K562 (cell line): ENCODE measurements around the gene AP3B1. TPM values are rescaled to one million over a fixed set of nuclear protein-coding genes. Genes with fewer than 3 reads are reported as not detected.
A peak's percentile ranks its signal among the peaks of the same experiment; 100 is the strongest.

Source experiments
- ADNP ChIP-seq: fragments of 200-800 bp; sonication (Bioruptor generic); IDR thresholded peaks from 2 replicates; pipeline ENCODE4 v1.6.1; 2016; ENCODE audit warnings: missing genetic modification characterization, missing compliant biosample characterization
- CAMTA2 ChIP-seq: fragments of 250-450 bp; sonication (Bioruptor Pico); conservative IDR thresholded peaks from 2 replicates; pipeline ENCODE4 v1.5.1; 2022
- CLOCK ChIP-seq: fragments of 250-450 bp; sonication (Bioruptor Pico); IDR thresholded peaks from 2 replicates; pipeline ENCODE4 v1.4.0; 2020; ENCODE audit warnings: mild to moderate bottlenecking, moderate library complexity, borderline replicate concordance
- CSDE1 ChIP-seq, 2 experiments: fragments of 450-650 bp; IDR thresholded peaks; 2 replicates each; pipeline ENCODE4 v1.6.1; 2016; ENCODE audit warnings: mild to moderate bottlenecking in 1 of 2
- CTCFL ChIP-seq: IDR thresholded peaks from 2 replicates; pipeline ENCODE4 v1.6.1; 2011; ENCODE audit warnings: borderline replicate concordance, low read depth, mild to moderate bottlenecking, moderate library complexity, low read length; ENCODE audit not compliant: insufficient read depth, poor library complexity, severe bottlenecking
- DDX20 ChIP-seq: fragments of 450-650 bp; IDR thresholded peaks from 2 replicates; pipeline ENCODE4 v1.6.1; 2016; ENCODE audit warnings: missing genetic modification characterization, low read depth, mild to moderate bottlenecking, missing compliant biosample characterization, moderate library complexity
- MCM2 ChIP-seq: fragments of 450-650 bp; IDR thresholded peaks from 2 replicates; pipeline ENCODE4 v1.6.1; 2017; ENCODE audit warnings: low read depth, mild to moderate bottlenecking
- MED1 ChIP-seq: sonication (generic); formaldehyde crosslinking; IDR thresholded peaks from 2 replicates; pipeline ENCODE4 v1.8.1; 2023; ENCODE audit warnings: missing genetic modification reagents, borderline replicate concordance
- PTBP1 ChIP-seq: fragments of 200-400 bp; formaldehyde crosslinking; IDR thresholded peaks from 2 replicates; pipeline ENCODE4 v1.6.1; 2017; ENCODE audit warnings: low read depth, low read length
- PURB ChIP-seq: sonication (generic); formaldehyde crosslinking; IDR thresholded peaks from 2 replicates; pipeline ENCODE4 v1.9.0; 2021; ENCODE audit warnings: low read depth, mild to moderate bottlenecking, missing genetic modification reagents
- REST ChIP-seq, 2 experiments: fragments of 450-650 bp; formaldehyde crosslinking in 1 of 2; IDR thresholded peaks; 2 replicates each; pipeline versions ENCODE4 v1.4.0 to v1.6.1; 2014 to 2020; ENCODE audit warnings: mild to moderate bottlenecking in 2 of 2, borderline replicate concordance in 1 of 2, low read depth in 1 of 2
- SMARCA4 ChIP-seq: fragments of 450-650 bp; IDR thresholded peaks from 2 replicates; pipeline ENCODE4 v1.6.1; 2016
- TAF7 ChIP-seq: fragments of 450-650 bp; IDR thresholded peaks from 2 replicates; pipeline ENCODE4 v1.6.1; 2016; ENCODE audit warnings: missing genetic modification characterization, missing compliant biosample characterization
- TRIM28 ChIP-seq: fragments of 450-650 bp; IDR thresholded peaks from 2 replicates; pipeline ENCODE4 v1.6.1; 2017
- ZNF253 ChIP-seq: fragments of 250-450 bp; sonication (Bioruptor Pico); conservative IDR thresholded peaks from 2 replicates; pipeline ENCODE4 v1.6.1; 2021; ENCODE audit warnings: mild to moderate bottlenecking
- ZNF561 ChIP-seq: fragments of 450-650 bp; formaldehyde crosslinking; conservative IDR thresholded peaks from 2 replicates; pipeline ENCODE4 v1.4.0; 2020; ENCODE audit warnings: mild to moderate bottlenecking, moderate library complexity
- polyA plus RNA-seq, 8 experiments: library from polyadenylated mRNA; depleted of rRNA in 4 of 8; stranded (reverse) in 5 of 8; unstranded in 3 of 8; fragments of >200 nt; fragmentation: Nextera tagmentation in 2 of 8; fragmentation: Illumina TruSeq in 1 of 8; extraction: Ambion mirVana in 2 of 8; extraction: Trizol in 1 of 8; gene quantifications; 2 replicates each; pipeline versions ENCODE4 v1.2.1 to v1.2.3, GENCODE V29; 2011 to 2014; ENCODE audit warnings: inconsistent platforms in 1 of 8, missing spikeins in 1 of 8
- total RNA-seq, 7 experiments: library from RNA; depleted of rRNA in 6 of 7; stranded (reverse); fragments of >200 nt in 6 of 7; fragmentation: Illumina TruSeq in 2 of 7; extraction: Trizol in 2 of 7; gene quantifications; 2 replicates each; pipeline versions ENCODE4 v1.2.1 to v1.2.3, GENCODE V29; 2011 to 2021; ENCODE audit warnings: low replicate concordance in 1 of 7

The AP3B1 gene
- total and polyA plus RNA-seq, 9 of the 15 experiments (the other 6 are each of a cell fraction or from before 2014, with no cell fraction given) = 21.1 to 61.8 (median 42.2) TPM

- no peak for TF ChIP-seq PTBP1
- no peak for TF ChIP-seq TRIM28
- no peak for TF ChIP-seq CLOCK (CRISPR knock-in tag)
- no peak for TF ChIP-seq TAF7 (tag)
- no peak for TF ChIP-seq CTCFL
- TF ChIP-seq ADNP (tag) = no peak
- TF ChIP-seq MED1 (CRISPR knock-in tag) = no peak
- TF ChIP-seq DDX20 (tag) = no peak
- no peak for TF ChIP-seq ZNF561 (CRISPR knock-in tag)
- no peak for TF ChIP-seq CSDE1 (IDR thresholded peaks at IDR 0.05)
- no peak for TF ChIP-seq PURB
- no peak for TF ChIP-seq SMARCA4
- TF ChIP-seq REST (IDR thresholded peaks at IDR 0.05; ENCODE audit: borderline replicate concordance) = peak; percentile 68; the same call in 1 of the 2 replicates
- TF ChIP-seq REST (CRISPR knock-in tag; IDR thresholded peaks at IDR 0.05; ENCODE audit: low read depth) = no peak
- no peak for TF ChIP-seq ZNF253 (CRISPR knock-in tag)
- no peak for TF ChIP-seq CAMTA2 (CRISPR knock-in tag)
- no peak for TF ChIP-seq MCM2
These were observed 25.9 kb upstream of the AP3B1 start (continued) for GRCh38 chr5:78320401-78320800.
